Measurements from ENCODE around the gene LTBP4. TPM values are rescaled to one million over a fixed set of nuclear protein-coding genes. Genes with fewer than 3 reads are reported as not detected.

The LTBP4 gene
- total and polyA plus RNA-seq, 2 of the 13 experiments (the other 11 are each of a cell fraction or from before 2014, with no cell fraction given): 0.86 to 2.3 TPM

DNA sequence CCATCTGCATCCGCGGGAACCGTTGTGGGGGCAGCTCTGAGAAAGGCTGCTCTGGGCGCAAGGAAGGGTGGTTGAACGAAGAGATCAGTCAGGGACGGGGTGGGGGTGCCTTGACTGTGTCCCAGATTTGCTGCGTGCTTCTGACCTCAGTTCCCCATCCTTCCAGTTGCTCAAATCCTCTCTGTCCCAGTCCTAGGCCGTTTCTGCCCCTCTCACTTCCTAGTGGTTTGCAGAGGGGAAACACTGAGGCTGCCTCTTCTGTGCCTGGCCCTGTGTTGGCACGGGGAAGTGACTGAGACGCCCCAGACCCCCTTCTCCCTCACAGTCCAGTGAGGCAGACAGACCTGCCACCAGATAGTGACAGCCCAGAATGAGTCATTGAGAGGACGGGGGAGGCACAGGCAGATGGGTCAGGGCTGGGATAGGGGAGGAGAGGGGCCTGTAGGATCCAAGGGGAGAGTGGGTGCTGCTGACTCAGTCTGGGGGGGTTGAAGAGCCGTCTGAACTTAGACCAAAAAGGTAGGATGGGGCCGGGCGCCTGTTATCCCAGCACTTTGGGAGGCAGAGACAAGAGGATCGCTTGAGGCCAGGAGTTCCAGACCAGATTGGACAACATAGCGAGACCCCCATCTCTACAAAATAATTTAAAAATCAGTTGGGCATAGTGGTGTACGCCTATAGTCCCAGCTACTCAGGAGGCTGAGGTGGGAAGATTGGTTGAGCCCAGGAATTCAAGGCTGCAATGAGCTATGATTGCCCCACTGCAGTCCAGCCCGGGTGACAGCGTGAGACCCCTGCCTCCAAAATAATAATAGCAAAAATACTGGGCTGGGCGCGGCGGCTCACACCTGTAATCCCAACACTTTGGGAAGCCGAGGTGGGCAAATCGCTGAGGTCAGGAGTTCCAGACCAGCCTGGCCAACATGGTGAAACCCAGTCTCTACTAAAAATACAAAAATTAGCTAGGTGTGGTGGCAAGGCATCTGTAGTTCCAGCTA lies 62.8 kb downstream of the LTBP4 start:
- Histone ChIP-seq H3K9me3 (ENCODE audit: low read length) (no peaks in the 10 kb centered on the region), H3K27ac (ENCODE audit: extremely low read length, insufficient read depth, low read length) (no peak overlapping the region), H4K20me1 (ENCODE audit: insufficient read depth, low read length) (no peaks in the 10 kb centered on the region), H3K4me3 (replicated peaks in 1 of 3; ENCODE audit: insufficient read depth in 1 of 3, low read depth in 2 of 3, low read length in 3 of 3) (peak overlapping the region; percentile 64 to 77 (median 65); a peak in 5 of 6 replicates), H3K79me2 (ENCODE audit: insufficient read depth, low read length) (no peaks in the 10 kb centered on the region), H2AFZ (ENCODE audit: low read length) (peak overlapping the region; percentile 48), H3K4me2 (ENCODE audit: low read depth, low read length) (peak overlapping the region; percentile 86), H3K4me1 (ENCODE audit: insufficient read depth, low read length) (peaks cover 11% of the 10 kb centered on the region), H3K9ac (ENCODE audit: insufficient read depth, low read depth, low read length) (peak overlapping the region; percentile 41; the same call in 1 of the 2 replicates), H3K27me3 (ENCODE audit: control insufficient read depth in 1 of 2, insufficient read depth in 2 of 2, low read length in 2 of 2) (peaks cover 3 to 22% of the 10 kb centered on the region in 2 experiments; a peak in 2 of 5 replicates), H3K36me3 (replicated peaks in 1 of 2; ENCODE audit: control insufficient read depth in 1 of 2, insufficient read depth in 2 of 2, low read length in 2 of 2) (no peaks in the 10 kb centered on the region)
- WGBS (ENCODE audit: low lambda C conversion rate): 54% methylated on average over 16 of the region's 24 CpGs
- TF ChIP-seq, protein P1, sequence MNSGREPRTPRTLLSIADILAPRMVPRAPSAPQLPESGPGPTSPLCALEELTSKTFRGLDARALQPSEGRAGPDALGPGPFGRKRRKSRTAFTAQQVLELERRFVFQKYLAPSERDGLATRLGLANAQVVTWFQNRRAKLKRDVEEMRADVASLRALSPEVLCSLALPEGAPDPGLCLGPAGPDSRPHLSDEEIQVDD (CRISPR knock-in tag; IDR thresholded peaks at IDR 0.05; ENCODE audit: borderline replicate concordance): no peak
- no peak for TF ChIP-seq JUN (CRISPR knock-in tag; IDR thresholded peaks at IDR 0.05)
- TF ChIP-seq, protein P2, sequence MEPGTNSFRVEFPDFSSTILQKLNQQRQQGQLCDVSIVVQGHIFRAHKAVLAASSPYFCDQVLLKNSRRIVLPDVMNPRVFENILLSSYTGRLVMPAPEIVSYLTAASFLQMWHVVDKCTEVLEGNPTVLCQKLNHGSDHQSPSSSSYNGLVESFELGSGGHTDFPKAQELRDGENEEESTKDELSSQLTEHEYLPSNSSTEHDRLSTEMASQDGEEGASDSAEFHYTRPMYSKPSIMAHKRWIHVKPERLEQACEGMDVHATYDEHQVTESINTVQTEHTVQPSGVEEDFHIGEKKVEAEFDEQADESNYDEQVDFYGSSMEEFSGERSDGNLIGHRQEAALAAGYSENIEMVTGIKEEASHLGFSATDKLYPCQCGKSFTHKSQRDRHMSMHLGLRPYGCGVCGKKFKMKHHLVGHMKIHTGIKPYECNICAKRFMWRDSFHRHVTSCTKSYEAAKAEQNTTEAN (CRISPR knock-in tag; conservative IDR thresholded peaks at IDR 0.05): no peak
- TF ChIP-seq, protein P3, sequence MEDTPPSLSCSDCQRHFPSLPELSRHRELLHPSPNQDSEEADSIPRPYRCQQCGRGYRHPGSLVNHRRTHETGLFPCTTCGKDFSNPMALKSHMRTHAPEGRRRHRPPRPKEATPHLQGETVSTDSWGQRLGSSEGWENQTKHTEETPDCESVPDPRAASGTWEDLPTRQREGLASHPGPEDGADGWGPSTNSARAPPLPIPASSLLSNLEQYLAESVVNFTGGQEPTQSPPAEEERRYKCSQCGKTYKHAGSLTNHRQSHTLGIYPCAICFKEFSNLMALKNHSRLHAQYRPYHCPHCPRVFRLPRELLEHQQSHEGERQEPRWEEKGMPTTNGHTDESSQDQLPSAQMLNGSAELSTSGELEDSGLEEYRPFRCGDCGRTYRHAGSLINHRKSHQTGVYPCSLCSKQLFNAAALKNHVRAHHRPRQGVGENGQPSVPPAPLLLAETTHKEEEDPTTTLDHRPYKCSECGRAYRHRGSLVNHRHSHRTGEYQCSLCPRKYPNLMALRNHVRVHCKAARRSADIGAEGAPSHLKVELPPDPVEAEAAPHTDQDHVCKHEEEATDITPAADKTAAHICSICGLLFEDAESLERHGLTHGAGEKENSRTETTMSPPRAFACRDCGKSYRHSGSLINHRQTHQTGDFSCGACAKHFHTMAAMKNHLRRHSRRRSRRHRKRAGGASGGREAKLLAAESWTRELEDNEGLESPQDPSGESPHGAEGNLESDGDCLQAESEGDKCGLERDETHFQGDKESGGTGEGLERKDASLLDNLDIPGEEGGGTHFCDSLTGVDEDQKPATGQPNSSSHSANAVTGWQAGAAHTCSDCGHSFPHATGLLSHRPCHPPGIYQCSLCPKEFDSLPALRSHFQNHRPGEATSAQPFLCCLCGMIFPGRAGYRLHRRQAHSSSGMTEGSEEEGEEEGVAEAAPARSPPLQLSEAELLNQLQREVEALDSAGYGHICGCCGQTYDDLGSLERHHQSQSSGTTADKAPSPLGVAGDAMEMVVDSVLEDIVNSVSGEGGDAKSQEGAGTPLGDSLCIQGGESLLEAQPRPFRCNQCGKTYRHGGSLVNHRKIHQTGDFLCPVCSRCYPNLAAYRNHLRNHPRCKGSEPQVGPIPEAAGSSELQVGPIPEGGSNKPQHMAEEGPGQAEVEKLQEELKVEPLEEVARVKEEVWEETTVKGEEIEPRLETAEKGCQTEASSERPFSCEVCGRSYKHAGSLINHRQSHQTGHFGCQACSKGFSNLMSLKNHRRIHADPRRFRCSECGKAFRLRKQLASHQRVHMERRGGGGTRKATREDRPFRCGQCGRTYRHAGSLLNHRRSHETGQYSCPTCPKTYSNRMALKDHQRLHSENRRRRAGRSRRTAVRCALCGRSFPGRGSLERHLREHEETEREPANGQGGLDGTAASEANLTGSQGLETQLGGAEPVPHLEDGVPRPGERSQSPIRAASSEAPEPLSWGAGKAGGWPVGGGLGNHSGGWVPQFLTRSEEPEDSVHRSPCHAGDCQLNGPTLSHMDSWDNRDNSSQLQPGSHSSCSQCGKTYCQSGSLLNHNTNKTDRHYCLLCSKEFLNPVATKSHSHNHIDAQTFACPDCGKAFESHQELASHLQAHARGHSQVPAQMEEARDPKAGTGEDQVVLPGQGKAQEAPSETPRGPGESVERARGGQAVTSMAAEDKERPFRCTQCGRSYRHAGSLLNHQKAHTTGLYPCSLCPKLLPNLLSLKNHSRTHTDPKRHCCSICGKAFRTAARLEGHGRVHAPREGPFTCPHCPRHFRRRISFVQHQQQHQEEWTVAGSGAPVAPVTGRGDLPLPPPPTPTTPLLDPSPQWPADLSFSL (CRISPR knock-in tag; IDR thresholded peaks at IDR 0.05): no peak
- TF ChIP-seq FOSL2 (CRISPR knock-in tag; IDR thresholded peaks at IDR 0.05): peak; percentile 66
- no peak for TF ChIP-seq JARID2 (CRISPR knock-in tag; IDR thresholded peaks at IDR 0.05; ENCODE audit: insufficient replicate concordance)
- ChIA-PET CTCF (ENCODE audit: low intra/inter-chr PET ratio, low total read pairs) (interaction anchor here (1.0 to 2.6 kb wide), 5 partner anchors 39 to 480 kb away, joined by 3 to 19 read pairs (median 5); no protein-coding TSS in a partner anchor), POLR2A (interaction anchor here (1.0 to 1.7 kb wide), 7 partner anchors 38 to 159 kb away, joined by 3 to 5 read pairs (median 4); partner anchors contain the start of genes ACTMAP, COQ8B, EGLN2 and ITPKC)
- ATAC-seq: peak; percentile 18
- DNase-seq (ENCODE audit: low spot score): no peak
- no peak for FAIRE-seq
- no TSS peak for BruUV-seq (replicated peaks)
- in situ Hi-C loops (cut with HindIII; ENCODE audit: extremely low pct_ligation_motif_present, low pct_unique_long_range_greater_than_20kb) (loop anchor here (5.0 to 25.0 kb wide), 3 partner anchors 38 to 473 kb away; no protein-coding TSS in a partner anchor), intact Hi-C loops (cut with micrococcal nuclease; ENCODE audit: unreplicated experiment) (loop anchor here (1.0 to 10.0 kb wide), 4 partner anchors 38 to 478 kb away; no protein-coding TSS in a partner anchor)

Data from HepG2 (cell line).